HepG2 (cell line): ENCODE measurements around the gene SGCB. TPM values are rescaled to one million over a fixed set of nuclear protein-coding genes. Genes with fewer than 3 reads are reported as not detected.

Experiments used
- ATAC-seq: fragments of 200-7000 bp; cut with Tn5 transposase; 3 replicates; pipeline ENCODE4 v1.9.1; 2020; ENCODE audit warnings: mild to moderate bottlenecking, moderate library complexity
- BruUV-seq: library from RNA; stranded (reverse); fragments of 400-500 nt; replicated peaks from 2 replicates; lab custom pipeline; 2021; lab: Mats Ljungman, UMichigan
- CTCF ChIA-PET: fragments of 300-600 bp; formaldehyde crosslinking; extraction: SDS; loops from one replicate; lab custom pipeline; 2021; ENCODE audit warnings: low total read pairs, inconsistent platforms, low intra/inter-chr PET ratio; lab: Yijun Ruan, JAX
- POLR2A ChIA-PET: fragments of 350-600 bp; sonication (Branson Sonifier 250); formaldehyde crosslinking; loops from one replicate; lab custom pipeline; 2020; ENCODE audit warnings: antibody characterized with exemption, inconsistent platforms; lab: Yijun Ruan, JAX
- DNase-seq: peaks from one replicate; pipeline ENCODE4 v3.0.0-alpha.2; 2015; ENCODE audit warnings: low spot score
- FAIRE-seq: peaks from 3 replicates; lab custom pipeline; 2011; peaks lifted over from hg19 to GRCh38; lab: Jason Lieb, UNC
- H2AFZ ChIP-seq: one replicate; pipeline ENCODE4 v1.6.1; 2011; ENCODE audit warnings: low read length, inconsistent platforms
- H3K27ac ChIP-seq: fragments of 300-600 bp; 3 replicates; pipeline ENCODE4 v1.8.0; 2011; ENCODE audit warnings: mixed run types, mild to moderate bottlenecking, mixed read lengths, low read length, inconsistent platforms; ENCODE audit not compliant: insufficient read depth; ENCODE audit errors: extremely low read length
- H3K27me3 ChIP-seq, 2 experiments: fragments of 200-600 bp in 1 of 2; 2 replicates in 1 of 2; 3 replicates in 1 of 2; pipeline versions ENCODE4 v1.6.0 to v1.8.0; 2011; ENCODE audit warnings: low read length in 2 of 2, mild to moderate bottlenecking in 2 of 2, moderate library complexity in 2 of 2, inconsistent platforms in 1 of 2; ENCODE audit not compliant: insufficient read depth in 2 of 2, control insufficient read depth in 1 of 2
- H3K36me3 ChIP-seq, 2 experiments: fragments of 200-600 bp in 1 of 2; replicated peaks in 1 of 2; 2 replicates in 1 of 2; 3 replicates in 1 of 2; pipeline versions ENCODE4 v1.5.1 to v1.8.0; 2011; ENCODE audit warnings: low read length in 2 of 2, inconsistent platforms in 1 of 2; ENCODE audit not compliant: insufficient read depth in 2 of 2, control insufficient read depth in 1 of 2
- H3K4me1 ChIP-seq: 2 replicates; pipeline ENCODE4 v1.5.1; 2012; ENCODE audit warnings: low read length, inconsistent platforms; ENCODE audit not compliant: insufficient read depth
- H3K4me2 ChIP-seq: 2 replicates; pipeline ENCODE4 v1.6.0; 2011; ENCODE audit warnings: low read depth, low read length, inconsistent platforms
- H3K4me3 ChIP-seq, 3 experiments: fragments of 200-600 bp in 1 of 3; sonication (generic), shearing (Covaris generic) in 1 of 3; replicated peaks in 1 of 3; 2 replicates each; pipeline ENCODE4 v1.5.1; 2011 to 2016; ENCODE audit warnings: low read length in 3 of 3, inconsistent platforms in 2 of 3, low read depth in 2 of 3, mild to moderate bottlenecking in 2 of 3, control low read depth in 1 of 3, mixed read lengths in 1 of 3; ENCODE audit not compliant: insufficient read depth in 1 of 3
- H3K79me2 ChIP-seq: one replicate; pipeline ENCODE4 v1.6.1; 2011; ENCODE audit warnings: low read length, inconsistent platforms; ENCODE audit not compliant: insufficient read depth
- H3K9ac ChIP-seq: 2 replicates; pipeline ENCODE4 v1.6.0; 2011; ENCODE audit warnings: mild to moderate bottlenecking, low read depth, low read length, inconsistent platforms; ENCODE audit not compliant: insufficient read depth
- H3K9me3 ChIP-seq: 2 replicates; pipeline ENCODE4 v1.5.1; 2012; ENCODE audit warnings: mild to moderate bottlenecking, low read length
- H4K20me1 ChIP-seq: 2 replicates; pipeline ENCODE4 v1.6.0; 2011; ENCODE audit warnings: inconsistent platforms, mild to moderate bottlenecking, low read length, moderate library complexity; ENCODE audit not compliant: insufficient read depth
- POLR2AphosphoS2 ChIP-seq: IDR thresholded peaks from 2 replicates; pipeline ENCODE4 v1.6.1; 2011; ENCODE audit warnings: low read depth, low read length, improper control_type of control experiment
- SNAI1 ChIP-seq: sonication (generic); formaldehyde crosslinking; IDR thresholded peaks from 2 replicates; pipeline ENCODE4 v1.5.0; 2020; ENCODE audit warnings: mild to moderate bottlenecking, missing genetic modification reagents, borderline replicate concordance
- THYN1 ChIP-seq: sonication (generic); formaldehyde crosslinking; IDR thresholded peaks from 2 replicates; pipeline ENCODE4 v1.8.1; 2023; ENCODE audit warnings: low read depth, mild to moderate bottlenecking, moderate library complexity, missing genetic modification reagents, borderline replicate concordance
- ZNF207 ChIP-seq: fragments of 450-650 bp; IDR thresholded peaks from 2 replicates; pipeline ENCODE4 v1.6.1; 2016; ENCODE audit warnings: antibody characterized with exemption, borderline replicate concordance
- WGBS: methylation state at CpG from one replicate; pipeline ENCODE4 v1.1.6; 2017; ENCODE audit warnings: low lambda C conversion rate; 5-methylcytosine and 5-hydroxymethylcytosine counted together
- in situ Hi-C: cut with HindIII; loops from 2 replicates; pipeline ENCODE4 v1.10.0; 2017; ENCODE audit warnings: low pct_unique_long_range_greater_than_20kb; ENCODE audit not compliant: extremely low pct_ligation_motif_present
- intact Hi-C: fragments of 100-400 bp; cut with micrococcal nuclease; formaldehyde crosslinking; loops from one replicate; pipeline ENCODE4 v1.10.0; 2022; ENCODE audit not compliant: unreplicated experiment
- polyA plus RNA-seq, 8 experiments: library from polyadenylated mRNA; depleted of rRNA in 3 of 8; stranded (reverse) in 7 of 8; unstranded in 1 of 8; fragments of >200 nt; fragmentation: Illumina TruSeq in 4 of 8; extraction: Trizol in 4 of 8; gene quantifications; 2 replicates each; pipeline versions ENCODE4 v1.2.1 to v1.2.3, GENCODE V29; 2011 to 2016; ENCODE audit warnings: low read depth in 4 of 8, missing spikeins in 1 of 8, mixed read lengths in 1 of 8; ENCODE audit not compliant: insufficient read depth in 1 of 8
- total RNA-seq, 5 experiments: library from RNA; depleted of rRNA; stranded (reverse); fragments of >200 nt; fragmentation: Illumina TruSeq; extraction: Trizol; gene quantifications; 2 replicates each; pipeline ENCODE4 v1.2.3, GENCODE V29; 2016; ENCODE audit warnings: low read depth in 1 of 5
- TF ChIP-seq, protein P1 (sequence below): sonication (generic); formaldehyde crosslinking; IDR thresholded peaks from 2 replicates; pipeline ENCODE4 v1.4.0; 2020; ENCODE audit warnings: missing genetic modification reagents, low read depth, mild to moderate bottlenecking, borderline replicate concordance
- TF ChIP-seq, protein P2 (sequence below): sonication (generic); formaldehyde crosslinking; IDR thresholded peaks from 2 replicates; pipeline ENCODE4 v1.4.0; 2020; ENCODE audit warnings: missing genetic modification reagents
- TF ChIP-seq, protein P3 (sequence below): sonication (generic); formaldehyde crosslinking; IDR thresholded peaks from 2 replicates; pipeline ENCODE4 v1.4.0; 2020; ENCODE audit warnings: mild to moderate bottlenecking, missing genetic modification reagents, borderline replicate concordance

Gene SGCB
- total and polyA plus RNA-seq, 2 of the 13 experiments (the other 11 are each of a cell fraction or from before 2014, with no cell fraction given): 2.2 to 4.8 TPM

DNA sequence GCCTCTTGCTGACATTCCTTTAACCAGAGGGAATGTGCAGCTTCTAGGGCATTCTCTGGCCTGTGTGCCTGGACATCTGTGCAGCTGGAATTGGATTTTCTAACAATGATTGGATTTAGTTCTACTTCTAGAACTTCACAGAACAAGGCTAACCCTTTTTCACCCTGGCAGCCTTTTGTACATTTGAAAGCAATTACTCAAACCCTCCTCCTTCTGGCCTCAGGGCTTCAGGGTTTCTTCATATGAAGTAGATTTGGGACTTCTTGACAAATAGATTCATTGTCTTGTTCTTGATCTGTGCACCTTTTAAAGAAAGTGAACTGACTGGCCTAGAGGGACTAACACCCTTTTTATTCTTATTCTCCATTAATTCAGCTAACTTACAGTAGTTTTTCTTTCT lies 43.1 kb upstream of the SGCB start:
- Histone ChIP-seq H3K9ac (no peak overlapping the region), H3K27me3 (no peaks in the 10 kb centered on the region), H3K9me3 (no peaks in the 10 kb centered on the region), H3K27ac (no peak overlapping the region), H3K4me3 (no peak overlapping the region), H2AFZ (no peak overlapping the region), H3K4me2 (no peak overlapping the region), H4K20me1 (no peaks in the 10 kb centered on the region), H3K4me1 (no peaks in the 10 kb centered on the region)
- FAIRE-seq (no peak), DNase-seq (no peak), ATAC-seq (no peak)
- no TSS peak for BruUV-seq
- in situ Hi-C loops (no loop called here), intact Hi-C loops (no loop called here)
- POLR2A ChIA-PET: no interaction called here
- TF ChIP-seq, protein P1, sequence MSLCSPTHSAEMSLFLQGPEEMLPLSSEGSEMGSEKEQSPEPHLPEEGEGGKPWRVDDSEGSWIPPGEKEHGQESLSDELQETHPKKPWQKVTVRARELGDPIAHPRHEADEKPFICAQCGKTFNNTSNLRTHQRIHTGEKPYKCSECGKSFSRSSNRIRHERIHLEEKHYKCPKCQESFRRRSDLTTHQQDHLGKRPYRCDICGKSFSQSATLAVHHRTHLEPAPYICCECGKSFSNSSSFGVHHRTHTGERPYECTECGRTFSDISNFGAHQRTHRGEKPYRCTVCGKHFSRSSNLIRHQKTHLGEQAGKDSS (CRISPR knock-in tag): no peak
- TF ChIP-seq, protein P2, sequence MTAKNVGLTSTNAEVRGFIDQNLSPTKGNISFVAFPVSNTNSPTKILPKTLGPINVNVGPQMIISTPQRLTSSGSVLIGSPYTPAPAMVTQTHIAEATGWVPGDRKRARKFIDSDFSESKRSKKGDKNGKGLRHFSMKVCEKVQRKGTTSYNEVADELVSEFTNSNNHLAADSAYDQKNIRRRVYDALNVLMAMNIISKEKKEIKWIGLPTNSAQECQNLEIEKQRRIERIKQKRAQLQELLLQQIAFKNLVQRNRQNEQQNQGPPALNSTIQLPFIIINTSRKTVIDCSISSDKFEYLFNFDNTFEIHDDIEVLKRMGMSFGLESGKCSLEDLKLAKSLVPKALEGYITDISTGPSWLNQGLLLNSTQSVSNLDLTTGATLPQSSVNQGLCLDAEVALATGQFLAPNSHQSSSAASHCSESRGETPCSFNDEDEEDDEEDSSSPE (CRISPR knock-in tag): no peak
- TF ChIP-seq, all 625 proteins: peak for 0
- CTCF ChIA-PET: no interaction called here
- H3K79me2 ChIP-seq: no peaks in the 10 kb centered on the region
- no peaks in the 10 kb centered on the region for H3K36me3 ChIP-seq

DNA sequence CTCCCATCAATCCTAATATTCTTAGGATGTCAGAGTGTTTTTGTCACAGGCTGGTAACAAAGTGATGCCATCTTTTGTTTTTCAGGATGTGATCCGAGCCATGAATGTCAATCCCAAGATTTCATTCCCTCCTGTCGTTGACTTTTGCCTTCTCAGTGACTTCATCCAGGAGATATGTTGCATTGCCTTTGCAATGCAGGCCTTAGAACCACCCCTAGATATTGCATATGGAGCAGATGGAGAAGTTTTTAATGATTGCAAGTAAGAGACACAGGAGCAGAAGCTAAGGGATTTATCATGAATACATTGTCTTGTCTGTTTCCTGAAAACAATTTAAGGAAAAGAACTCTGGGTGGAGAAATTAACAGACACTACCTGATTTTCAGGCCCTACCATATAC lies 41.6 kb upstream of the SGCB start:
- Histone ChIP-seq H3K4me3 (no peak overlapping the region), H3K4me2 (no peak overlapping the region), H3K79me2 (no peaks in the 10 kb centered on the region), H3K27me3 (no peaks in the 10 kb centered on the region)
- DNase-seq: no peak
- BruUV-seq: no TSS peak
- TF ChIP-seq THYN1 (CRISPR knock-in tag) (no peak), SNAI1 (CRISPR knock-in tag) (no peak), ZNF207 (no peak), POLR2AphosphoS2 (no peak)
- TF ChIP-seq, protein P3, sequence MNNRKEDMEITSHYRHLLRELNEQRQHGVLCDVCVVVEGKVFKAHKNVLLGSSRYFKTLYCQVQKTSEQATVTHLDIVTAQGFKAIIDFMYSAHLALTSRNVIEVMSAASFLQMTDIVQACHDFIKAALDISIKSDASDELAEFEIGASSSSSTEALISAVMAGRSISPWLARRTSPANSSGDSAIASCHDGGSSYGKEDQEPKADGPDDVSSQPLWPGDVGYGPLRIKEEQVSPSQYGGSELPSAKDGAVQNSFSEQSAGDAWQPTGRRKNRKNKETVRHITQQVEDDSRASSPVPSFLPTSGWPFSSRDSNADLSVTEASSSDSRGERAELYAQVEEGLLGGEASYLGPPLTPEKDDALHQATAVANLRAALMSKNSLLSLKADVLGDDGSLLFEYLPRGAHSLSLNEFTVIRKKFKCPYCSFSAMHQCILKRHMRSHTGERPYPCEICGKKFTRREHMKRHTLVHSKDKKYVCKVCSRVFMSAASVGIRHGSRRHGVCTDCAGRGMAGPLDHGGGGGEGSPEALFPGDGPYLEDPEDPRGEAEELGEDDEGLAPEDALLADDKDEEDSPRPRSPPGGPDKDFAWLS (CRISPR knock-in tag): no peak
- TF ChIP-seq, all 625 proteins: peak for 0
- 80% methylated on average over 2 of the region's 2 CpGs for WGBS
- no peaks in the 10 kb centered on the region for H3K9me3 ChIP-seq
- no peak overlapping the region for H2AFZ ChIP-seq
- in situ Hi-C loops (no loop called here), intact Hi-C loops (no loop called here)
- ATAC-seq: no peak
- no peak overlapping the region for H3K9ac ChIP-seq
- H3K27ac ChIP-seq: no peak overlapping the region
- POLR2A ChIA-PET: no interaction called here
- H4K20me1 ChIP-seq: no peaks in the 10 kb centered on the region
- no peaks in the 10 kb centered on the region for H3K36me3 ChIP-seq
- CTCF ChIA-PET: no interaction called here
- no peaks in the 10 kb centered on the region for H3K4me1 ChIP-seq
- no peak for FAIRE-seq
